Mammary epithelial cell (primary cell): ENCODE measurements around the gene IP6K3.

Experiments
- CTCF ChIP-seq, 2 donors: IDR thresholded peaks in 1 of 2; conservative IDR thresholded peaks in 1 of 2; 2 replicates each; pipeline ENCODE4 v1.5.1; 2011 to 2012; ENCODE audit warnings: inconsistent platforms in 2 of 2, low read length in 2 of 2, mild to moderate bottlenecking in 2 of 2, control low read depth in 1 of 2, low read depth in 1 of 2; ENCODE audit not compliant: insufficient read depth in 1 of 2; ENCODE audit errors: extremely low read depth in 1 of 2
- EZH2 ChIP-seq: IDR thresholded peaks from 2 replicates; pipeline ENCODE4 v1.6.1; 2012; ENCODE audit warnings: low read length, inconsistent platforms, borderline replicate concordance

GRCh38 chr6:33772902-33773472 lies 26.3 kb upstream of the IP6K3 start:
- TF ChIP-seq CTCF (conservative IDR thresholded peaks at IDR 0.05 in 1 of 2, IDR thresholded peaks at IDR 0.05 in 1 of 2; ENCODE audit: extremely low read depth in 1 of 2, insufficient read depth in 1 of 2, low read depth in 1 of 2, low read length in 2 of 2): no peak
- TF ChIP-seq EZH2: no peak
